PC-9 (cell line): Measurements from ENCODE around the gene TSPAN11. TPM values are rescaled to one million over a fixed set of nuclear protein-coding genes. Genes with fewer than 3 reads are reported as not detected.

Experiments
- BruUV-seq: library from RNA; stranded (reverse); fragments of 400-500 nt; replicated peaks from 2 replicates; lab custom pipeline; 2021; lab: Mats Ljungman, UMichigan
- CTCF ChIA-PET: fragments of 300-600 bp; sonication (Branson Sonifier 250); formaldehyde crosslinking; loops from one replicate; lab custom pipeline; 2022; ENCODE audit warnings: antibody characterized with exemption; lab: Charles Lee
- POLR2A ChIA-PET: fragments of 300-600 bp; sonication (Branson Sonifier 250); formaldehyde crosslinking; loops from one replicate; lab custom pipeline; 2022; ENCODE audit warnings: antibody characterized with exemption; ENCODE audit not compliant: unreplicated experiment; lab: Charles Lee
- DNase-seq, 2 experiments: peaks; one replicate each; pipeline versions ENCODE4 v3.0.0 to v3.0.0-alpha.2; 2015 to 2022; ENCODE audit warnings: mixed read lengths in 1 of 2
- H2AFZ ChIP-seq: fragments of 200-600 bp; sonication (generic); 2 replicates; pipeline ENCODE4 v1.8.1; 2017; ENCODE audit warnings: antibody characterized with exemption
- H3F3A ChIP-seq: fragments of 200-600 bp; sonication (generic); 2 replicates; pipeline ENCODE4 v1.8.1; 2017; ENCODE audit warnings: antibody characterized with exemption, mild to moderate bottlenecking, low read depth; ENCODE audit not compliant: insufficient read depth
- H3K27ac ChIP-seq: fragments of 200-600 bp; sonication (generic); 2 replicates; pipeline ENCODE4 v1.6.1; 2016; ENCODE audit warnings: mixed run types
- H3K27me3 ChIP-seq: fragments of 200-600 bp; sonication (generic); 2 replicates; pipeline ENCODE4 v1.6.1; 2016; ENCODE audit warnings: low read depth, mixed run types; ENCODE audit not compliant: insufficient read depth
- H3K36me3 ChIP-seq: fragments of 200-600 bp; sonication (generic); 2 replicates; pipeline ENCODE4 v1.6.1; 2016; ENCODE audit warnings: low read depth, mixed run types
- H3K4me1 ChIP-seq: fragments of 200-600 bp; sonication (generic); replicated peaks from 2 replicates; pipeline ENCODE4 v1.6.1; 2016; ENCODE audit warnings: mixed run types; ENCODE audit not compliant: insufficient read depth
- H3K4me2 ChIP-seq: fragments of 200-600 bp; sonication (generic); 2 replicates; pipeline ENCODE4 v1.6.1; 2017; ENCODE audit warnings: mixed run types
- H3K4me3 ChIP-seq: fragments of 200-600 bp; sonication (generic); 2 replicates; pipeline ENCODE4 v1.6.1; 2016; ENCODE audit warnings: mixed run types
- H3K79me2 ChIP-seq: fragments of 200-600 bp; sonication (generic); 2 replicates; pipeline ENCODE4 v1.6.1; 2017; ENCODE audit warnings: low read depth, mixed run types
- H3K9me2 ChIP-seq: fragments of 200-600 bp; sonication (generic); 2 replicates; pipeline ENCODE4 v1.8.1; 2017; ENCODE audit warnings: mild to moderate bottlenecking; ENCODE audit not compliant: insufficient read depth
- H3K9me3 ChIP-seq: fragments of 200-600 bp; sonication (generic); 2 replicates; pipeline ENCODE4 v1.8.1; 2016; ENCODE audit warnings: low read depth; ENCODE audit not compliant: insufficient read depth
- H4K20me1 ChIP-seq: fragments of 200-600 bp; sonication (generic); 2 replicates; pipeline ENCODE4 v1.8.1; 2017; ENCODE audit not compliant: insufficient read depth
- CTCF ChIP-seq: fragments of 200-600 bp; sonication (generic); conservative IDR thresholded peaks from 2 replicates; pipeline ENCODE4 v1.6.1; 2017; ENCODE audit warnings: mixed run types, antibody characterized with exemption, mild to moderate bottlenecking, moderate library complexity
- EZH2 ChIP-seq: fragments of 200-600 bp; sonication (generic); IDR thresholded peaks from 2 replicates; pipeline ENCODE4 v1.8.0; 2017; ENCODE audit warnings: antibody characterized with exemption, low read depth
- intact Hi-C: fragments of 100-400 bp; cut with micrococcal nuclease; formaldehyde crosslinking; loops from one replicate; pipeline ENCODE4 v1.10.0; 2022; ENCODE audit not compliant: unreplicated experiment
- total RNA-seq: library from RNA; stranded (reverse); gene quantifications from 2 replicates; pipeline ENCODE4 v1.2.3, GENCODE V29; 2021

The TSPAN11 gene
- total RNA-seq, 1 experiment from 2014 or later, result not detected

GRCh38 chr12:31006416-31007152 is 80.0 kb downstream of the TSPAN11 start:
- POLR2A ChIA-PET, result interaction anchor here (0.5 to 0.7 kb wide), 6 partner anchors 11 to 363 kb away, joined by 3 to 22 read pairs (median 3); no protein-coding TSS in a partner anchor
- Histone ChIP-seq H3K27me3 (no peaks in the 10 kb centered on the region), H2AFZ (no peak overlapping the region), H3K4me2 (peak overlapping the region; percentile 61), H3K4me3 (no peak overlapping the region), H3K36me3 (no peaks in the 10 kb centered on the region), H3F3A (peaks cover 27% of the 10 kb centered on the region), H4K20me1 (no peaks in the 10 kb centered on the region), H3K9me3 (no peaks in the 10 kb centered on the region), H3K4me1 (peaks cover 62% of the 10 kb centered on the region), H3K9me2 (no peaks in the 10 kb centered on the region), H3K79me2 (peaks cover 16% of the 10 kb centered on the region; the same call in 1 of the 2 replicates), H3K27ac (peak overlapping the region; percentile 95)
- CTCF ChIA-PET, result no interaction called here
- intact Hi-C loops, result loop anchor here (1.0 to 10.0 kb wide), 2 partner anchors 67 to 318 kb away; partner anchors contain the start of genes DDX11 and SINHCAF
- BruUV-seq, result TSS peak; percentile 96
- TF ChIP-seq EZH2 (no peak), CTCF (no peak)
- no peak for DNase-seq

GRCh38 chr12:31007153-31007495 is 80.6 kb downstream of the TSPAN11 start:
- intact Hi-C loops, result loop anchor here (10.0 kb wide), 1 partner anchor 318 kb away; the partner anchor contains the start of gene SINHCAF
- no TSS peak for BruUV-seq
- DNase-seq, result no peak
- POLR2A ChIA-PET, result interaction anchor here (0.5 kb wide), 1 partner anchor 363 kb away, joined by 3 read pairs; no protein-coding TSS in a partner anchor
- Histone ChIP-seq H4K20me1 (no peaks in the 10 kb centered on the region), H3K4me2 (peak overlapping the region; percentile 61; the same call in 1 of the 2 replicates), H3K9me2 (no peaks in the 10 kb centered on the region), H3K27ac (peak overlapping the region; percentile 95), H3K9me3 (no peaks in the 10 kb centered on the region), H3K79me2 (peaks cover 16% of the 10 kb centered on the region; the same call in 1 of the 2 replicates), H3F3A (peaks cover 27% of the 10 kb centered on the region), H3K27me3 (no peaks in the 10 kb centered on the region), H3K4me3 (no peak overlapping the region), H3K36me3 (no peaks in the 10 kb centered on the region), H2AFZ (no peak overlapping the region), H3K4me1 (peaks cover 62% of the 10 kb centered on the region)
- CTCF ChIA-PET, result no interaction called here
- TF ChIP-seq CTCF (no peak), EZH2 (no peak)

- no TSS peak for BruUV-seq
- Histone ChIP-seq H3K4me3 (no peak overlapping the region), H3K36me3 (no peaks in the 10 kb centered on the region), H3K27ac (peak overlapping the region; percentile 95), H4K20me1 (no peaks in the 10 kb centered on the region), H3K4me2 (peak overlapping the region; percentile 15; the same call in 1 of the 2 replicates), H3K4me1 (peaks cover 61% of the 10 kb centered on the region), H3K9me2 (no peaks in the 10 kb centered on the region), H3K27me3 (no peaks in the 10 kb centered on the region), H2AFZ (no peak overlapping the region), H3F3A (peaks cover 27% of the 10 kb centered on the region), H3K9me3 (no peaks in the 10 kb centered on the region), H3K79me2 (peaks cover 16% of the 10 kb centered on the region; the same call in 1 of the 2 replicates)
- ChIA-PET POLR2A (no interaction called here), CTCF (no interaction called here)
- DNase-seq, result no peak
- TF ChIP-seq CTCF (no peak), EZH2 (no peak)
- intact Hi-C loops, result loop anchor here (2.0 to 10.0 kb wide), 2 partner anchors 21 to 317 kb away; partner anchors contain the start of gene SINHCAF
Observed at GRCh38 chr12:31007636-31008175, 81.2 kb downstream of the TSPAN11 start.
